Breast epithelium (tissue), 4 donors: ENCODE results near the gene CFAP46. TPM values are rescaled to one million over a fixed set of nuclear protein-coding genes. Genes with fewer than 3 reads are reported as not detected.
"Not testable (repeated sequence)": the region's sequence is repeated elsewhere in the genome, so short reads cannot be mapped to it uniquely, and the experiment has no call there.

ENCODE experiments used
- DNase-seq, 2 donors: peaks; one replicate each; pipeline ENCODE4 v3.0.0-alpha.2; 2019; ENCODE audit warnings: low spot score in 2 of 2
- H3K27ac ChIP-seq, 2 donors: fragments of 200-600 bp; sonication (generic) in 1 of 2; one replicate each; pipeline ENCODE4 v1.5.1; 2016 to 2019; ENCODE audit warnings: mild to moderate bottlenecking in 1 of 2
- H3K27me3 ChIP-seq, 2 donors: fragments of 200-600 bp; sonication (generic) in 1 of 2; one replicate each; pipeline versions ENCODE4 v1.5.1 to v1.6.0; 2017 to 2019; ENCODE audit warnings: control low read depth in 1 of 2, mild to moderate bottlenecking in 1 of 2
- H3K36me3 ChIP-seq: fragments of 200-600 bp; one replicate; pipeline ENCODE4 v1.5.1; 2019
- H3K4me1 ChIP-seq, 2 donors: fragments of 200-600 bp; sonication (generic); one replicate each; pipeline ENCODE4 v1.5.1; 2016 to 2019; ENCODE audit warnings: control low read depth in 1 of 2
- H3K4me3 ChIP-seq, 3 donors: fragments of 200-600 bp; sonication (generic); 1 replicate in 2 of 3; 2 replicates in 1 of 3; pipeline ENCODE4 v1.5.1; 2016 to 2019; ENCODE audit warnings: mild to moderate bottlenecking in 3 of 3, moderate library complexity in 2 of 3
- H3K9me3 ChIP-seq, 2 donors: fragments of 200-600 bp; sonication (generic) in 1 of 2; one replicate each; pipeline ENCODE4 v1.5.1; 2016 to 2019; ENCODE audit warnings: control low read depth in 1 of 2
- CTCF ChIP-seq, 3 donors: fragments of 450-650 bp; IDR thresholded peaks; one replicate each; pipeline ENCODE4 v1.5.1; 2016 to 2017; ENCODE audit warnings: antibody characterized with exemption in 3 of 3, mild to moderate bottlenecking in 3 of 3, moderate library complexity in 3 of 3
- POLR2A ChIP-seq: fragments of 450-650 bp; IDR thresholded peaks from one replicate; pipeline ENCODE4 v1.6.1; 2016; ENCODE audit warnings: antibody characterized with exemption, mild to moderate bottlenecking, moderate library complexity
- POLR2AphosphoS5 ChIP-seq, 3 donors: sonication (generic); formaldehyde crosslinking; IDR thresholded peaks; one replicate each; pipeline ENCODE4 v1.6.1; 2017; ENCODE audit warnings: antibody characterized with exemption in 3 of 3
- intact Hi-C: fragments of 100-400 bp; cut with DNase I; formaldehyde crosslinking; loops from one replicate; pipeline ENCODE4 v1.15.1; 2023; ENCODE audit warnings: low total_unique reads
- total RNA-seq, 3 donors: library from RNA; depleted of rRNA; stranded (reverse); fragments of >200 nt; gene quantifications; one replicate each; pipeline ENCODE4 v1.1.0, GENCODE V29; 2016

CFAP46 gene
- total RNA-seq, 3 donors from 2014 or later, result 0.16 to 0.73 (median 0.66) TPM

DNA sequence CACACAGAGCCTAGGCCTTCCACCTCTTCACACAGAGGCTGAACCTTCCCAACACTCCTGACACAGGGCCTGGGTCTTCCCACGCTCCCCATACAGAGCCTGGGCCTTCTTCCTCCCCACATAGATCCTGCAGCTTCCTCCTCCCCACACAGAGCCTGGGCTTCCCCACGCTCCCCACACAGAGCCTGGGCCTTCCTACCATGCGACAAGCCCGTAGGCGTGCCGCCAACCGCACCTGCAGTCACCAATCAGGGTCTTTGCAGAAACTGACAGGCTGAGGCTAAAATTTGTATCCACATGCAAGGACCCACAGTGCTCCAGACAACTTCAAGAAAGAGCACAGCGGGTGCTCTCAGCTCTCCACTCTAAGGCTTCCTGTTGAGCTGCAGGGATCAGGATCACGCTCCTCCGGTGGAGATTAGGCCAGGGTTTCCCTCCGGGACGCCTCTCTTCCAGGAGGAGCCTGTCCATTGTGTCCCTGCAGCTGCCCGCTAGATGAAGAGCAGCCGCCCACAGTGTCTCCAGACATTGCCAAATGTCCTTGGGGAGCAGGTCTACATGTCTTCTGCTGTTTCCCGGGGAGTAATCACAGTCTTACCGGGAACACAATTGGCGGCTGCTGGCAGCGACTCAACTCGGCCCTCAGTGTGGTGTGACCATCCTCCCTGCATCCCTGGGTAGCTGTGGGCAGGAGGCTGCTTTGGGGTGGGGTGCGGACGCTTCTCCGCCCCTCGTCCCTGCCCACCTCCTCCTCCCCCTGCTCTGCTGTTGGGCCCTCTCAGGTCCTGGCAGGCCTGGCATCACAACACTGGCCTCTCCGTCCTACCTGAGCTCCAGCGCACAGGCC is 9.7 kb downstream of the CFAP46 start:
- Histone ChIP-seq H3K4me3 (no peak overlapping the region), H3K9me3 (no peaks in the 10 kb centered on the region), H3K4me1 (no peaks in the 10 kb centered on the region), H3K27ac (no peak overlapping the region), H3K27me3 (no peaks in the 10 kb centered on the region), H3K36me3 (no peaks in the 10 kb centered on the region)
- intact Hi-C loops, result no loop called here
- no peak for TF ChIP-seq POLR2AphosphoS5 (IDR thresholded peaks at IDR 0.05)
- no peak for DNase-seq

DNA sequence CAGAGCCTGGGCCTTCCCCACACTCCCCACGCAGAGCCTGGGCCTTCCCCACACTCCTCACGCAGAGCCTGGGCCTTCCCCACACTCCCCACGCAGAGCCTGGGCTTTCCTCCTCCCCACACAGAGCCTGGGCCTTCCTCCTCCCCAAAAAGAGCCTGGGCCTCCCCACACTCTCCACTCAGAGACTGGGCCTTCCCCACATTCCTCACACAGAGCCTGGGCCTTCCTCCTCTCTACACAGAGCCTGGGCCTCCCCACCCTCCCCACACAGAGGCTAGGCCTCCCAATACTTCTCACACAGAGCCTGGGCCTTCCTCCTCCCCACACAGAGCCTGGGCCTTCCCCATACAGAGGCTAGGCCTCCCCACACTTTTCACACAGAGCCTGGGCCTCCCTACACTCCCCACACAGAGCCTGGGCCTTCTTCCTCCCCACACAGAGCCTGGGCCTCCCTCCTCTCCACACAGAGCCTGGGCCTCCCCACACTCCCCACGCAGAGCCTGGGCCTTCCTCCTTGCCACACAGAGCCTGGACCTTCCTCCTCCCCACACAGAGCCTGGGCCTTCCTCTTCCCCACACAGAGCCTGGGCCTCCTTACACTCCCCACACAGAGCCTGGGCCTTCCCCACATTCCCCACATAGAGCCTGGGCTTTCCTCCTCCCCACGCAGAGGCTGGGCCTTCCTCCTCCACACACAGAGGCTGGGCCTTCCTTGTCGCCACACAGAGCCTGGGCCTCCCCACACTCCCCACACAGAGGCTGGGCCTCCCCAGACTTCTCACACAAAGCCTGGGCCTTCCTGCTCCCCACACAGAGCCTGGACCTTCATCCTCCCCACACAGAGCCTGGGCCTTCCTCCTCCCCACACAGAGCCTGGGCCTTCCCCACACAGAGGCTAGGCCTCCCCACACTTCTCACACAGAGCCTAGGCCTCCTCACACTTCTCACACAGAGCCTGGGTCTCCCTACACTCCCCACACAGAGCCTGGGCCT is 10.8 kb downstream of the CFAP46 start:
- intact Hi-C loops, H3K9me3 ChIP-seq, H3K27me3 ChIP-seq, H3K27ac ChIP-seq, H3K4me1 ChIP-seq, H3K36me3 ChIP-seq, H3K4me3 ChIP-seq, DNase-seq: not testable (repeated sequence)

DNA sequence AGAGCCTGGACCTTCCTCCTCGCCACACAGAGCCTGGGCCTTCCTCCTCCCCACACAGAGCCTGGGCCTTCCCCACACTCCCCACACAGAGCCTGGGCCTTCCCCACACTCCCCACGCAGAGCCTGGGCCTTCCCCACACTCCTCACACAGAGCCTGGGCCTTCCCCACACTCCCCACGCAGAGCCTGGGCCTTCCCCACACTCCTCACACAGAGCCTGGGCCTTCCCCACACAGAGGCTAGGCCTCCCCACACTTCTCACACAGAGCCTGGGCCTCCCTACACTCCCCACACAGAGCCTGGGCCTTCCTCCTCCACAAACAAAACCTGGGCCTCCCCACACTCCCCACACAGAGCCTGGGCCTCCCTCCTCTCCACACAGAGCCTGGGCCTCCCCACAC is 11.7 kb downstream of the CFAP46 start:
- H3K9me3 ChIP-seq, H3K36me3 ChIP-seq, DNase-seq, intact Hi-C loops, H3K4me3 ChIP-seq, H3K27me3 ChIP-seq, H3K27ac ChIP-seq, H3K4me1 ChIP-seq: not testable (repeated sequence)

GRCh38 chr10:132929953-132930548 is 12.3 kb downstream of the CFAP46 start:
- no peaks in the 10 kb centered on the region for H3K4me1 ChIP-seq
- DNase-seq, result no peak
- no peaks in the 10 kb centered on the region for H3K9me3 ChIP-seq
- intact Hi-C loops, result no loop called here
- no peak overlapping the region for H3K4me3 ChIP-seq
- TF ChIP-seq POLR2AphosphoS5 (IDR thresholded peaks at IDR 0.05), result no peak
- TF ChIP-seq CTCF (IDR thresholded peaks at IDR 0.05), result no peak
- no peak for TF ChIP-seq POLR2A
- no peaks in the 10 kb centered on the region for H3K36me3 ChIP-seq
- no peak overlapping the region for H3K27ac ChIP-seq
- no peaks in the 10 kb centered on the region for H3K27me3 ChIP-seq

GRCh38 chr10:132929480-132929879 is 12.9 kb downstream of the CFAP46 start:
- H3K4me1 ChIP-seq, result no peaks in the 10 kb centered on the region
- TF ChIP-seq POLR2A, result no peak
- no peak for TF ChIP-seq CTCF (IDR thresholded peaks at IDR 0.05)
- TF ChIP-seq POLR2AphosphoS5 (IDR thresholded peaks at IDR 0.05), result no peak
- H3K36me3 ChIP-seq, result no peaks in the 10 kb centered on the region
- no peaks in the 10 kb centered on the region for H3K9me3 ChIP-seq
- H3K27me3 ChIP-seq, result no peaks in the 10 kb centered on the region
- intact Hi-C loops, result no loop called here
- H3K4me3 ChIP-seq, result no peak overlapping the region
- DNase-seq, result no peak
- no peak overlapping the region for H3K27ac ChIP-seq

- no peak for DNase-seq
- intact Hi-C loops, result no loop called here
- TF ChIP-seq POLR2A (no peak), POLR2AphosphoS5 (IDR thresholded peaks at IDR 0.05) (no peak), CTCF (IDR thresholded peaks at IDR 0.05) (no peak)
- no peak overlapping the region for H3K27ac ChIP-seq
- H3K36me3 ChIP-seq, result no peaks in the 10 kb centered on the region
- H3K4me3 ChIP-seq, result no peak overlapping the region
- no peaks in the 10 kb centered on the region for H3K27me3 ChIP-seq
- no peaks in the 10 kb centered on the region for H3K4me1 ChIP-seq
- no peaks in the 10 kb centered on the region for H3K9me3 ChIP-seq
Measured at GRCh38 chr10:132928261-132928660, 14.1 kb downstream of the CFAP46 start.
